ENCODE data around the gene ZGPAT.
"Not testable (repeated sequence)": the region's sequence is repeated elsewhere in the genome, so short reads cannot be mapped to it uniquely, and the experiment has no call there.

ZGPAT gene

GRCh38 chr20:63766695-63767426, 59.0 kb downstream of the ZGPAT start:
- no peak for DNase-seq

- no peak for DNase-seq
These were observed 59.6 kb downstream of the ZGPAT start for GRCh38 chr20:63767456-63767855.

- DNase-seq: no peak
These were observed 60.0 kb downstream of the ZGPAT start for GRCh38 chr20:63767886-63768285.

- DNase-seq: no peak
These were observed 61.0 kb downstream of the ZGPAT start for GRCh38 chr20:63768591-63769515.

- no peak for DNase-seq
These were observed 62.1 kb downstream of the ZGPAT start for GRCh38 chr20:63769891-63770474.

- DNase-seq: no peak
These were observed 63.3 kb downstream of the ZGPAT start for GRCh38 chr20:63771046-63771707.

GRCh38 chr20:63772781-63773518, 65.1 kb downstream of the ZGPAT start:
- no peak for DNase-seq

GRCh38 chr20:63773571-63774241, 65.9 kb downstream of the ZGPAT start:
- DNase-seq: no peak

GRCh38 chr20:63774306-63774705, 66.5 kb downstream of the ZGPAT start:
- no peak for DNase-seq

- DNase-seq: peak; percentile 44
These were observed 67.5 kb downstream of the ZGPAT start for GRCh38 chr20:63775096-63775978.

GRCh38 chr20:63776875-63777274, 69.0 kb downstream of the ZGPAT start:
- DNase-seq: not testable (repeated sequence)

GRCh38 chr20:63777614-63778013, 69.8 kb downstream of the ZGPAT start:
- DNase-seq: no peak

GRCh38 chr20:63778034-63778752, 70.4 kb downstream of the ZGPAT start:
- no peak for DNase-seq

- DNase-seq: no peak
These were observed 71.0 kb downstream of the ZGPAT start for GRCh38 chr20:63778857-63779256.

- no peak for DNase-seq
These were observed 73.3 kb downstream of the ZGPAT start for GRCh38 chr20:63781181-63781580.

GRCh38 chr20:63782051-63782471, 74.2 kb downstream of the ZGPAT start:
- DNase-seq: no peak

- no peak for DNase-seq
These were observed 74.7 kb downstream of the ZGPAT start for GRCh38 chr20:63782521-63782971.

GRCh38 chr20:63783970-63784369, 76.1 kb downstream of the ZGPAT start:
- no peak for DNase-seq

- DNase-seq: no peak
These were observed 77.9 kb downstream of the ZGPAT start for GRCh38 chr20:63785691-63786131.

All from fibroblast of skin of abdomen (primary cell).